Measurements from ENCODE around the gene TRDMT1.

DNA sequence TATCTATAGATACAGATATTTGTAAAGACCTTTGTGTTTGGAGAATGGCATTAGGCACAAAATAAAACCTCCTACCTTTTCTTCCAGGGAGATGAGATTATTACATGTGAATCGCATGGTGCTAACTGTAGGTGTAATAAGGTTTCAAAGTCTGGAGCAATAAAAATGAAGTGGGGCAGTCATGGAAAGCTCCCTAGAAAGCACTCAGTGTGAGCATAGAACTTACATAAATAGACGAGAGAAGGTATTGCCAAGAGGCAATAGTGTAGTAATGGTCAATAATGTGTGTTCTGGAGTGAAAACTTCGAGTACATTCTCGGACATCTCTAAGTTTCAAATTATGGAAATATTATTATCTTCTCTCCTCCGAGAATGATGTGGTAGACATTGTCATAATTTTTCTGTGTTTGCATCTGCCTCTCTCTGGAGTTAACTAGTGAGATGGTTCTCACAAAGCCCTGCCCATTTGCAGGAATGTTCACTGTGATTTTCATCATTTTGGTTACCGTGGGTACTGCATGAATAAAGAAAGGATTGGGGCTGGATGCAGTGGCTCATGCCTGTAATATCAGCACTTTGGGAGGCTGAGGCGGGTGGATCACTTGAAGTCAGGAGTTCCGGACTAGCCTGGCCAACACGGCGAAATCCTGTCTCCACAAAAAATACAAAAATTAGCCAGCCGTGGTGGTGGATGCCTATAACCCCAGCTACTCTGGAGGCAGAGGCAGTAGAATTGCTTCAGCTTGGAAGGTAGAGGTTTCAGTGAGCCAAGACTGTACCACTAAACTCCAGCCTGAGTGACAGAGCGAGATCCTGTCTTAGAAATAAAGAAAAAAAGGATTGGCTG is 37.2 kb upstream of the TRDMT1 start:
- TF ChIP-seq, protein P1, sequence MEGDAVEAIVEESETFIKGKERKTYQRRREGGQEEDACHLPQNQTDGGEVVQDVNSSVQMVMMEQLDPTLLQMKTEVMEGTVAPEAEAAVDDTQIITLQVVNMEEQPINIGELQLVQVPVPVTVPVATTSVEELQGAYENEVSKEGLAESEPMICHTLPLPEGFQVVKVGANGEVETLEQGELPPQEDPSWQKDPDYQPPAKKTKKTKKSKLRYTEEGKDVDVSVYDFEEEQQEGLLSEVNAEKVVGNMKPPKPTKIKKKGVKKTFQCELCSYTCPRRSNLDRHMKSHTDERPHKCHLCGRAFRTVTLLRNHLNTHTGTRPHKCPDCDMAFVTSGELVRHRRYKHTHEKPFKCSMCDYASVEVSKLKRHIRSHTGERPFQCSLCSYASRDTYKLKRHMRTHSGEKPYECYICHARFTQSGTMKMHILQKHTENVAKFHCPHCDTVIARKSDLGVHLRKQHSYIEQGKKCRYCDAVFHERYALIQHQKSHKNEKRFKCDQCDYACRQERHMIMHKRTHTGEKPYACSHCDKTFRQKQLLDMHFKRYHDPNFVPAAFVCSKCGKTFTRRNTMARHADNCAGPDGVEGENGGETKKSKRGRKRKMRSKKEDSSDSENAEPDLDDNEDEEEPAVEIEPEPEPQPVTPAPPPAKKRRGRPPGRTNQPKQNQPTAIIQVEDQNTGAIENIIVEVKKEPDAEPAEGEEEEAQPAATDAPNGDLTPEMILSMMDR (IDR thresholded peaks at IDR 0.05), result no peak
- TF ChIP-seq POLR2AphosphoS5 (IDR thresholded peaks at IDR 0.05) (no peak), EP300 (IDR thresholded peaks at IDR 0.05; ENCODE audit: low read depth) (no peak)

Measured in transverse colon (tissue), 4 donors.